Fibroblast of lung (primary cell): Measurements from ENCODE around the gene CD247.

Source experiments
- CTCF ChIP-seq, 2 donors: IDR thresholded peaks in 1 of 2; conservative IDR thresholded peaks in 1 of 2; 1 replicate in 1 of 2; 2 replicates in 1 of 2; pipeline ENCODE4 v1.5.1; 2011 to 2012; ENCODE audit warnings: low read length in 2 of 2, control low read depth in 1 of 2, inconsistent platforms in 1 of 2, low read depth in 1 of 2, mild to moderate bottlenecking in 1 of 2
- EZH2 ChIP-seq: IDR thresholded peaks from 2 replicates; pipeline ENCODE4 v1.5.1; 2012; ENCODE audit warnings: low read length, control low read depth, mild to moderate bottlenecking; ENCODE audit errors: missing control alignments

GRCh38 chr1:167387251-167387910 is 130.9 kb downstream of the CD247 start:
- TF ChIP-seq CTCF (conservative IDR thresholded peaks at IDR 0.05 in 1 of 2, IDR thresholded peaks at IDR 0.05 in 1 of 2; ENCODE audit: low read depth in 1 of 2, low read length in 2 of 2) = no peak
- no peak for TF ChIP-seq EZH2
